GM10266 (cell line): ENCODE data around the gene DQX1.

Experiments
- DNase-seq: peaks from one replicate; pipeline ENCODE4 v3.0.0; 2012; ENCODE audit errors: extremely low spot score
- CTCF ChIP-seq: IDR thresholded peaks from 2 replicates; pipeline ENCODE4 v1.5.1; 2012; ENCODE audit warnings: mild to moderate bottlenecking, low read depth; ENCODE audit not compliant: control insufficient read depth, insufficient read depth; ENCODE audit errors: missing control alignments

DQX1 gene

GRCh38 chr2:74513605-74514367 is 12.2 kb downstream of the DQX1 start:
- peak; percentile 46 for DNase-seq
- TF ChIP-seq CTCF, result no peak

GRCh38 chr2:74512744-74513604 is 13.1 kb downstream of the DQX1 start:
- TF ChIP-seq CTCF, result no peak
- DNase-seq, result peak; percentile 32

GRCh38 chr2:74511104-74511989 is 14.7 kb downstream of the DQX1 start:
- DNase-seq, result no peak
- no peak for TF ChIP-seq CTCF

- TF ChIP-seq CTCF, result no peak
- DNase-seq, result no peak
Observed at GRCh38 chr2:74510272-74510671, 15.8 kb downstream of the DQX1 start.

GRCh38 chr2:74507926-74508520 is 18.0 kb downstream of the DQX1 start:
- DNase-seq, result peak; percentile 44

More at GRCh38 chr2:74507926-74508520, 18.0 kb downstream of the DQX1 start:
- TF ChIP-seq CTCF, result no peak
